GM23338 (cell line): Measurements from ENCODE around the gene SEMA4D. TPM values are rescaled to one million over a fixed set of nuclear protein-coding genes. Genes with fewer than 3 reads are reported as not detected.

Experiments
- ATAC-seq: fragments of 200-7000 bp; cut with Tn5 transposase; 3 replicates; pipeline ENCODE4 v1.9.1; 2020
- DNase-seq: peaks from one replicate; pipeline ENCODE4 v3.0.0-alpha.2; 2015; ENCODE audit warnings: low spot score
- H2AFZ ChIP-seq: fragments of 200-600 bp; sonication (generic); 2 replicates; pipeline ENCODE4 v1.8.0; 2016; ENCODE audit warnings: antibody characterized with exemption, mild to moderate bottlenecking, moderate library complexity
- H3F3A ChIP-seq: fragments of 200-600 bp; sonication (generic); replicated peaks from 2 replicates; pipeline ENCODE4 v1.8.0; 2017; ENCODE audit warnings: antibody characterized with exemption, mixed run types, low read depth
- H3K27ac ChIP-seq: fragments of 200-600 bp; sonication (generic); 2 replicates; pipeline ENCODE4 v1.6.1; 2016; ENCODE audit warnings: low read depth
- H3K27me3 ChIP-seq: fragments of 200-600 bp; sonication (generic); 2 replicates; pipeline ENCODE4 v1.8.0; 2016; ENCODE audit warnings: mild to moderate bottlenecking, mixed run types, moderate library complexity; ENCODE audit not compliant: insufficient read depth
- H3K36me3 ChIP-seq: fragments of 200-600 bp; sonication (generic); 2 replicates; pipeline ENCODE4 v1.8.0; 2016; ENCODE audit warnings: mild to moderate bottlenecking; ENCODE audit not compliant: insufficient read depth
- H3K4me1 ChIP-seq: fragments of 200-600 bp; sonication (generic); 2 replicates; pipeline ENCODE4 v1.8.0; 2016; ENCODE audit warnings: mild to moderate bottlenecking, moderate library complexity; ENCODE audit not compliant: insufficient read depth
- H3K4me2 ChIP-seq: fragments of 200-600 bp; sonication (generic); 2 replicates; pipeline ENCODE4 v1.7.1; 2017; ENCODE audit warnings: mixed run types
- H3K4me3 ChIP-seq: fragments of 200-600 bp; sonication (generic); 2 replicates; pipeline ENCODE4 v1.6.1; 2016; ENCODE audit warnings: mixed run types
- H3K79me2 ChIP-seq: fragments of 200-600 bp; sonication (generic); replicated peaks from 2 replicates; pipeline ENCODE4 v1.8.0; 2017; ENCODE audit warnings: mild to moderate bottlenecking; ENCODE audit not compliant: insufficient read depth
- H3K9me2 ChIP-seq: fragments of 200-600 bp; sonication (generic); 2 replicates; pipeline ENCODE4 v1.8.0; 2017; ENCODE audit not compliant: insufficient read depth
- H4K20me1 ChIP-seq: fragments of 200-600 bp; sonication (generic); replicated peaks from 2 replicates; pipeline ENCODE4 v1.8.0; 2017; ENCODE audit warnings: mild to moderate bottlenecking; ENCODE audit not compliant: insufficient read depth
- H3K27ac Mint-ChIP-seq: 2 replicates; pipeline ENCODE4 v1.8.0; 2020; ENCODE audit warnings: inconsistent platforms, mild to moderate bottlenecking, moderate library complexity, mixed read lengths
- H3K27me3 Mint-ChIP-seq: 3 replicates; pipeline ENCODE4 v1.8.0; 2022; ENCODE audit warnings: low read depth, mild to moderate bottlenecking, moderate library complexity, mixed read lengths, inconsistent platforms; ENCODE audit not compliant: insufficient read depth, poor library complexity
- H3K36me3 Mint-ChIP-seq: 3 replicates; pipeline ENCODE4 v1.8.0; 2021; ENCODE audit warnings: low read depth, mild to moderate bottlenecking, inconsistent platforms, moderate library complexity, mixed read lengths
- H3K4me1 Mint-ChIP-seq: 3 replicates; pipeline ENCODE4 v1.8.0; 2020; ENCODE audit warnings: mild to moderate bottlenecking, inconsistent platforms, mixed read lengths
- H3K4me3 Mint-ChIP-seq: 3 replicates; pipeline ENCODE4 v1.8.0; 2021; ENCODE audit warnings: moderate library complexity, mild to moderate bottlenecking, inconsistent platforms, mixed read lengths
- H3K9me3 Mint-ChIP-seq: 3 replicates; pipeline ENCODE4 v1.8.0; 2020; ENCODE audit warnings: moderate library complexity, mild to moderate bottlenecking, inconsistent platforms, mixed read lengths
- EZH2 ChIP-seq: fragments of 200-600 bp; sonication (generic); IDR thresholded peaks from one replicate; pipeline ENCODE4 v1.8.0; 2017; ENCODE audit warnings: antibody characterized with exemption, mild to moderate bottlenecking, low read depth; ENCODE audit not compliant: unreplicated experiment
- JUNB ChIP-seq: IDR thresholded peaks from one replicate; pipeline ENCODE4 v1.6.1; 2016; ENCODE audit warnings: antibody characterized with exemption; ENCODE audit not compliant: unreplicated experiment
- POLR2AphosphoS5 ChIP-seq: IDR thresholded peaks from 2 replicates; pipeline ENCODE4 v1.6.1; 2016; ENCODE audit warnings: antibody characterized with exemption, low read depth
- STAT1 ChIP-seq: IDR thresholded peaks from one replicate; pipeline ENCODE4 v1.6.1; 2016; ENCODE audit warnings: antibody characterized with exemption; ENCODE audit not compliant: unreplicated experiment
- ZNF114 ChIP-seq: fragments of 250-450 bp; sonication (Bioruptor Pico); IDR thresholded peaks from 2 replicates; pipeline ENCODE4 v1.5.0; 2020; ENCODE audit warnings: mild to moderate bottlenecking, moderate library complexity
- ZNF331 ChIP-seq: fragments of 250-450 bp; sonication (Bioruptor Pico); IDR thresholded peaks from 2 replicates; pipeline ENCODE4 v1.5.0; 2020; ENCODE audit warnings: low read depth, mild to moderate bottlenecking, moderate library complexity
- polyA plus RNA-seq: library from polyadenylated mRNA; unstranded; fragments of >200 nt; fragmentation: Nextera tagmentation; extraction: Ambion mirVana; gene quantifications from 2 replicates; pipeline ENCODE4 v1.2.1, GENCODE V29; 2016
- total RNA-seq: library from RNA; depleted of rRNA; stranded (reverse); fragments of >200 nt; shearing (Covaris generic); gene quantifications from 2 replicates; pipeline ENCODE4 v1.2.3, GENCODE V29; 2014
- TF ChIP-seq, protein P1 (sequence below): fragments of 250-450 bp; sonication (Bioruptor Pico); IDR thresholded peaks from 2 replicates; pipeline ENCODE4 v1.5.0; 2020; ENCODE audit warnings: mild to moderate bottlenecking, moderate library complexity
- TF ChIP-seq, protein P2 (sequence below), 2 experiments: fragments of 200-600 bp in 1 of 2; sonication (generic) in 1 of 2; conservative IDR thresholded peaks; 2 replicates each; pipeline versions ENCODE4 v1.5.1 to v1.6.1; 2016 to 2017; ENCODE audit warnings: antibody characterized with exemption in 2 of 2, low read depth in 2 of 2, mild to moderate bottlenecking in 2 of 2, moderate library complexity in 1 of 2
- TF ChIP-seq, protein P3 (sequence below): IDR thresholded peaks from 2 replicates; pipeline ENCODE4 v1.6.1; 2016; ENCODE audit warnings: antibody characterized with exemption

SEMA4D gene
- total and polyA plus RNA-seq, 2 experiments from 2014 or later, result 19.3 to 63.0 TPM

DNA sequence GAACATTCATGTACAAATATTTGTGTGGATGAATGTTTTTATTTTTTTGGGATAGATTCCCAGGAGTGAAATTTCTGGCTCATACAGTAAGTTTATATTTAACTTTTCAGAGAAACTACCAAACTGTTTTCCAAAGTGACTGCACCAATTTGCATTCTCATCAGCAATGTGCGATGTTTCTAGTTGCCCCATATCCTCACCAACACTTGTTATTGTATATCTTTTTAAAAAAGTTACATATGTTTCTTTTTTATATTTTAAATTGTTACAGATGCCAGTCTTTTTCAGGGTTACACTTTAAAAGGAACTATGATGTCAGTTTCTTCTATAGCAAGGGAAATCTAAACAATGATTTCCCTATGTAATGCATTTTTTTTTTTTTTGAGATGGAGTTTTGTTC lies 49.1 kb upstream of the SEMA4D start:
- H3F3A ChIP-seq, result no peaks in the 10 kb centered on the region
- H2AFZ ChIP-seq, result no peak overlapping the region
- no peaks in the 10 kb centered on the region for H3K36me3 ChIP-seq
- H4K20me1 ChIP-seq, result no peaks in the 10 kb centered on the region
- Mint-ChIP-seq H3K9me3 (peaks cover 15% of the 10 kb centered on the region), H3K27me3 (peaks cover 9% of the 10 kb centered on the region), H3K27ac (no peak overlapping the region), H3K4me3 (no peak overlapping the region), H3K36me3 (peaks cover 14% of the 10 kb centered on the region), H3K4me1 (peaks cover 17% of the 10 kb centered on the region)
- H3K4me3 ChIP-seq, result no peak overlapping the region
- H3K79me2 ChIP-seq, result no peaks in the 10 kb centered on the region
- no peak overlapping the region for H3K4me2 ChIP-seq
- 0 out of 2 replicates have a peak, but pooled peaks cover 3% of the 10 kb centered on the region for H3K4me1 ChIP-seq
- no peak for TF ChIP-seq ZNF331 (CRISPR knock-in tag)
- TF ChIP-seq, protein P1, sequence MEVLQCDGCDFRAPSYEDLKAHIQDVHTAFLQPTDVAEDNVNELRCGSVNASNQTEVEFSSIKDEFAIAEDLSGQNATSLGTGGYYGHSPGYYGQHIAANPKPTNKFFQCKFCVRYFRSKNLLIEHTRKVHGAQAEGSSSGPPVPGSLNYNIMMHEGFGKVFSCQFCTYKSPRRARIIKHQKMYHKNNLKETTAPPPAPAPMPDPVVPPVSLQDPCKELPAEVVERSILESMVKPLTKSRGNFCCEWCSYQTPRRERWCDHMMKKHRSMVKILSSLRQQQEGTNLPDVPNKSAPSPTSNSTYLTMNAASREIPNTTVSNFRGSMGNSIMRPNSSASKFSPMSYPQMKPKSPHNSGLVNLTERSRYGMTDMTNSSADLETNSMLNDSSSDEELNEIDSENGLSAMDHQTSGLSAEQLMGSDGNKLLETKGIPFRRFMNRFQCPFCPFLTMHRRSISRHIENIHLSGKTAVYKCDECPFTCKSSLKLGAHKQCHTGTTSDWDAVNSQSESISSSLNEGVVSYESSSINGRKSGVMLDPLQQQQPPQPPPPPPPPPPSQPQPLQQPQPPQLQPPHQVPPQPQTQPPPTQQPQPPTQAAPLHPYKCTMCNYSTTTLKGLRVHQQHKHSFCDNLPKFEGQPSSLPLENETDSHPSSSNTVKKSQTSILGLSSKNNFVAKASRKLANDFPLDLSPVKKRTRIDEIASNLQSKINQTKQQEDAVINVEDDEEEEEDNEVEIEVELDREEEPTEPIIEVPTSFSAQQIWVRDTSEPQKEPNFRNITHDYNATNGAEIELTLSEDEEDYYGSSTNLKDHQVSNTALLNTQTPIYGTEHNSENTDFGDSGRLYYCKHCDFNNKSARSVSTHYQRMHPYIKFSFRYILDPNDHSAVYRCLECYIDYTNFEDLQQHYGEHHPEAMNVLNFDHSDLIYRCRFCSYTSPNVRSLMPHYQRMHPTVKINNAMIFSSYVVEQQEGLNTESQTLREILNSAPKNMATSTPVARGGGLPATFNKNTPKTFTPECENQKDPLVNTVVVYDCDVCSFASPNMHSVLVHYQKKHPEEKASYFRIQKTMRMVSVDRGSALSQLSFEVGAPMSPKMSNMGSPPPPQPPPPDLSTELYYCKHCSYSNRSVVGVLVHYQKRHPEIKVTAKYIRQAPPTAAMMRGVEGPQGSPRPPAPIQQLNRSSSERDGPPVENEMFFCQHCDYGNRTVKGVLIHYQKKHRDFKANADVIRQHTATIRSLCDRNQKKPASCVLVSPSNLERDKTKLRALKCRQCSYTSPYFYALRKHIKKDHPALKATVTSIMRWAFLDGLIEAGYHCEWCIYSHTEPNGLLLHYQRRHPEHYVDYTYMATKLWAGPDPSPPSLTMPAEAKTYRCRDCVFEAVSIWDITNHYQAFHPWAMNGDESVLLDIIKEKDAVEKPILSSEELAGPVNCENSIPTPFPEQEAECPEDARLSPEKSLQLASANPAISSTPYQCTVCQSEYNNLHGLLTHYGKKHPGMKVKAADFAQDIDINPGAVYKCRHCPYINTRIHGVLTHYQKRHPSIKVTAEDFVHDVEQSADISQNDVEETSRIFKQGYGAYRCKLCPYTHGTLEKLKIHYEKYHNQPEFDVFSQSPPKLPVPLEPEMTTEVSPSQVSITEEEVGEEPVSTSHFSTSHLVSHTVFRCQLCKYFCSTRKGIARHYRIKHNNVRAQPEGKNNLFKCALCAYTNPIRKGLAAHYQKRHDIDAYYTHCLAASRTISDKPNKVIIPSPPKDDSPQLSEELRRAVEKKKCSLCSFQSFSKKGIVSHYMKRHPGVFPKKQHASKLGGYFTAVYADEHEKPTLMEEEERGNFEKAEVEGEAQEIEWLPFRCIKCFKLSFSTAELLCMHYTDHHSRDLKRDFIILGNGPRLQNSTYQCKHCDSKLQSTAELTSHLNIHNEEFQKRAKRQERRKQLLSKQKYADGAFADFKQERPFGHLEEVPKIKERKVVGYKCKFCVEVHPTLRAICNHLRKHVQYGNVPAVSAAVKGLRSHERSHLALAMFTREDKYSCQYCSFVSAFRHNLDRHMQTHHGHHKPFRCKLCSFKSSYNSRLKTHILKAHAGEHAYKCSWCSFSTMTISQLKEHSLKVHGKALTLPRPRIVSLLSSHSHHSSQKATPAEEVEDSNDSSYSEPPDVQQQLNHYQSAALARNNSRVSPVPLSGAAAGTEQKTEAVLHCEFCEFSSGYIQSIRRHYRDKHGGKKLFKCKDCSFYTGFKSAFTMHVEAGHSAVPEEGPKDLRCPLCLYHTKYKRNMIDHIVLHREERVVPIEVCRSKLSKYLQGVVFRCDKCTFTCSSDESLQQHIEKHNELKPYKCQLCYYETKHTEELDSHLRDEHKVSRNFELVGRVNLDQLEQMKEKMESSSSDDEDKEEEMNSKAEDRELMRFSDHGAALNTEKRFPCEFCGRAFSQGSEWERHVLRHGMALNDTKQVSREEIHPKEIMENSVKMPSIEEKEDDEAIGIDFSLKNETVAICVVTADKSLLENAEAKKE (CRISPR knock-in tag), result no peak
- TF ChIP-seq ZNF114 (CRISPR knock-in tag), result no peak
- no peak for TF ChIP-seq STAT1
- TF ChIP-seq, protein P2, sequence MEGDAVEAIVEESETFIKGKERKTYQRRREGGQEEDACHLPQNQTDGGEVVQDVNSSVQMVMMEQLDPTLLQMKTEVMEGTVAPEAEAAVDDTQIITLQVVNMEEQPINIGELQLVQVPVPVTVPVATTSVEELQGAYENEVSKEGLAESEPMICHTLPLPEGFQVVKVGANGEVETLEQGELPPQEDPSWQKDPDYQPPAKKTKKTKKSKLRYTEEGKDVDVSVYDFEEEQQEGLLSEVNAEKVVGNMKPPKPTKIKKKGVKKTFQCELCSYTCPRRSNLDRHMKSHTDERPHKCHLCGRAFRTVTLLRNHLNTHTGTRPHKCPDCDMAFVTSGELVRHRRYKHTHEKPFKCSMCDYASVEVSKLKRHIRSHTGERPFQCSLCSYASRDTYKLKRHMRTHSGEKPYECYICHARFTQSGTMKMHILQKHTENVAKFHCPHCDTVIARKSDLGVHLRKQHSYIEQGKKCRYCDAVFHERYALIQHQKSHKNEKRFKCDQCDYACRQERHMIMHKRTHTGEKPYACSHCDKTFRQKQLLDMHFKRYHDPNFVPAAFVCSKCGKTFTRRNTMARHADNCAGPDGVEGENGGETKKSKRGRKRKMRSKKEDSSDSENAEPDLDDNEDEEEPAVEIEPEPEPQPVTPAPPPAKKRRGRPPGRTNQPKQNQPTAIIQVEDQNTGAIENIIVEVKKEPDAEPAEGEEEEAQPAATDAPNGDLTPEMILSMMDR (conservative IDR thresholded peaks at IDR 0.05; ENCODE audit: low read depth in 2 of 2), result no peak
- no peak for TF ChIP-seq EZH2
- TF ChIP-seq POLR2AphosphoS5, result no peak
- TF ChIP-seq JUNB, result no peak
- TF ChIP-seq, protein P3, sequence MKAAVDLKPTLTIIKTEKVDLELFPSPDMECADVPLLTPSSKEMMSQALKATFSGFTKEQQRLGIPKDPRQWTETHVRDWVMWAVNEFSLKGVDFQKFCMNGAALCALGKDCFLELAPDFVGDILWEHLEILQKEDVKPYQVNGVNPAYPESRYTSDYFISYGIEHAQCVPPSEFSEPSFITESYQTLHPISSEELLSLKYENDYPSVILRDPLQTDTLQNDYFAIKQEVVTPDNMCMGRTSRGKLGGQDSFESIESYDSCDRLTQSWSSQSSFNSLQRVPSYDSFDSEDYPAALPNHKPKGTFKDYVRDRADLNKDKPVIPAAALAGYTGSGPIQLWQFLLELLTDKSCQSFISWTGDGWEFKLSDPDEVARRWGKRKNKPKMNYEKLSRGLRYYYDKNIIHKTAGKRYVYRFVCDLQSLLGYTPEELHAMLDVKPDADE, result no peak
- no peak overlapping the region for H3K27ac ChIP-seq
- DNase-seq (no peak), ATAC-seq (no peak)
- no peaks in the 10 kb centered on the region for H3K27me3 ChIP-seq
- 0 out of 2 replicates have a peak, but pooled peaks cover 3% of the 10 kb centered on the region for H3K9me2 ChIP-seq
